B cell (primary cell): ENCODE results near the gene KCNQ2. TPM values are rescaled to one million over a fixed set of nuclear protein-coding genes. Genes with fewer than 3 reads are reported as not detected.

ENCODE experiments used
- ATAC-seq: fragments of 200-7000 bp; cut with Tn5 transposase; one replicate; pipeline ENCODE4 v1.10.0; 2021; ENCODE audit warnings: low read depth, mild to moderate bottlenecking, moderate number of reproducible peaks, moderate library complexity
- CTCF ChIA-PET: fragments of 350-600 bp; sonication (Branson Sonifier 250); formaldehyde crosslinking; loops from one replicate; lab custom pipeline; 2021; ENCODE audit warnings: antibody characterized with exemption, inconsistent platforms; lab: Charles Lee
- POLR2A ChIA-PET: fragments of 350-600 bp; sonication (Branson Sonifier 250); formaldehyde crosslinking; loops from one replicate; lab custom pipeline; 2021; ENCODE audit warnings: antibody characterized with exemption; lab: Charles Lee
- DNase-seq: peaks from one replicate; pipeline ENCODE4 v3.0.0; 2013
- H2AFZ ChIP-seq: 2 replicates; pipeline ENCODE4 v1.6.1; 2012; ENCODE audit warnings: mild to moderate bottlenecking, low read depth, low read length; ENCODE audit not compliant: insufficient read depth, poor library complexity, severe bottlenecking
- H3K27ac ChIP-seq, 2 donors: 1 replicate in 1 of 2; 2 replicates in 1 of 2; pipeline ENCODE4 v1.5.1; 2012 to 2013; ENCODE audit warnings: low read length in 2 of 2, mild to moderate bottlenecking in 2 of 2, moderate library complexity in 1 of 2
- H3K27me3 ChIP-seq, 4 experiments: fragments of 200-600 bp in 1 of 4; sonication (generic) in 1 of 4; replicated peaks in 1 of 4; 1 replicate in 2 of 4; 2 replicates in 2 of 4; pipeline versions ENCODE4 v1.6.1 to v1.7.0; 2013 to 2016; ENCODE audit warnings: low read length in 3 of 4, mild to moderate bottlenecking in 2 of 4, mixed read lengths in 1 of 4, moderate library complexity in 1 of 4; ENCODE audit not compliant: insufficient read depth in 4 of 4, control insufficient read depth in 3 of 4; ENCODE audit errors: control extremely low read depth in 1 of 4
- H3K36me3 ChIP-seq, 2 experiments: replicated peaks in 1 of 2; 1 replicate in 1 of 2; 2 replicates in 1 of 2; pipeline versions ENCODE4 v1.6.1 to v1.7.1; 2013; ENCODE audit warnings: low read length in 1 of 2; ENCODE audit not compliant: insufficient read depth in 2 of 2, control insufficient read depth in 1 of 2; ENCODE audit errors: control extremely low read depth in 1 of 2, extremely low read depth in 1 of 2
- H3K4me1 ChIP-seq, 2 donors: fragments of 200-600 bp in 1 of 2; sonication (generic) in 1 of 2; 1 replicate in 1 of 2; 2 replicates in 1 of 2; pipeline versions ENCODE4 v1.5.1 to v1.6.1; 2013 to 2017; ENCODE audit warnings: low read length in 2 of 2; ENCODE audit not compliant: control insufficient read depth in 2 of 2, insufficient read depth in 2 of 2
- H3K4me2 ChIP-seq: replicated peaks from 2 replicates; pipeline ENCODE3; 2012; ENCODE audit warnings: mild to moderate bottlenecking, low read depth, low read length; ENCODE audit not compliant: poor library complexity, severe bottlenecking
- H3K4me3 ChIP-seq, 5 experiments: fragments of 200-600 bp in 1 of 5; sonication (generic) in 1 of 5; 1 replicate in 3 of 5; 2 replicates in 2 of 5; pipeline versions ENCODE4 v1.5.1 to v1.7.0; 2011 to 2016; ENCODE audit warnings: low read length in 4 of 5, mild to moderate bottlenecking in 4 of 5, low read depth in 2 of 5, control low read depth in 1 of 5, moderate library complexity in 1 of 5; ENCODE audit not compliant: insufficient read depth in 1 of 5; ENCODE audit errors: control extremely low read depth in 1 of 5, extremely low read depth in 1 of 5
- H3K79me2 ChIP-seq: fragments of 200-600 bp; sonication (generic); one replicate; pipeline ENCODE4 v1.6.0; 2016; ENCODE audit warnings: low read length; ENCODE audit not compliant: control insufficient read depth, insufficient read depth
- H3K9ac ChIP-seq: fragments of 200-600 bp; sonication (generic); 2 replicates; pipeline ENCODE4 v1.6.1; 2017; ENCODE audit warnings: mild to moderate bottlenecking, low read length, moderate library complexity
- H3K9me3 ChIP-seq, 3 donors: one replicate each; pipeline versions ENCODE4 v1.6.1 to v1.7.1; 2013; ENCODE audit warnings: low read length in 2 of 3; ENCODE audit not compliant: control insufficient read depth in 2 of 3, insufficient read depth in 1 of 3; ENCODE audit errors: control extremely low read depth in 1 of 3
- H4K20me1 ChIP-seq: 2 replicates; pipeline ENCODE4 v1.6.0; 2012; ENCODE audit warnings: mild to moderate bottlenecking, low read length; ENCODE audit not compliant: insufficient read depth, control insufficient read depth, poor library complexity, severe bottlenecking
- H3K27ac Mint-ChIP-seq: one replicate; pipeline ENCODE4 v1.8.0; 2021; ENCODE audit warnings: mixed read lengths
- H3K27me3 Mint-ChIP-seq: one replicate; pipeline ENCODE4 v1.8.0; 2021; ENCODE audit warnings: mixed read lengths
- H3K4me1 Mint-ChIP-seq: one replicate; pipeline ENCODE4 v1.8.0; 2021; ENCODE audit warnings: mixed read lengths
- H3K4me3 Mint-ChIP-seq: one replicate; pipeline ENCODE4 v1.8.0; 2021; ENCODE audit warnings: mixed read lengths
- H3K9me3 Mint-ChIP-seq: one replicate; pipeline ENCODE4 v1.8.0; 2022; ENCODE audit warnings: mixed read lengths; ENCODE audit not compliant: insufficient read depth
- EZH2 ChIP-seq: IDR thresholded peaks from 2 replicates; pipeline ENCODE4 v1.6.1; 2012; ENCODE audit warnings: borderline replicate concordance, low read depth, mild to moderate bottlenecking, moderate library complexity, low read length; ENCODE audit not compliant: insufficient read depth, poor library complexity, severe bottlenecking
- WGBS: methylation state at CpG from one replicate; pipeline ENCODE4 v1.1.5; 2013; ENCODE audit warnings: missing lambda C conversion rate; ENCODE audit not compliant: insufficient coverage; 5-methylcytosine and 5-hydroxymethylcytosine counted together
- intact Hi-C: fragments of 100-400 bp; cut with micrococcal nuclease; formaldehyde crosslinking; loops from one replicate; pipeline ENCODE4 v1.10.0; 2022
- polyA plus RNA-seq: library from polyadenylated mRNA; depleted of rRNA; stranded (reverse); fragments of >200 nt; gene quantifications from 2 replicates; pipeline ENCODE4 v1.2.3, GENCODE V29; 2012
- total RNA-seq, 2 donors: library from RNA; stranded (reverse); fragments of 120-200 nt in 1 of 2; gene quantifications; 1 replicate in 1 of 2; 2 replicates in 1 of 2; pipeline versions ENCODE4 v1.2.3 to v1.2.4, GENCODE V29; 2013 to 2022
- TF ChIP-seq, protein P1 (sequence below): fragments of 200-600 bp; IDR thresholded peaks from one replicate; pipeline ENCODE4 v1.8.0; 2022; ENCODE audit warnings: antibody characterized with exemption, mild to moderate bottlenecking

The KCNQ2 gene
- total and polyA plus RNA-seq, 2 donors (not counting 1 experiment from before 2014, with no cell fraction given) = 0.12 TPM; not detected in 1

DNA sequence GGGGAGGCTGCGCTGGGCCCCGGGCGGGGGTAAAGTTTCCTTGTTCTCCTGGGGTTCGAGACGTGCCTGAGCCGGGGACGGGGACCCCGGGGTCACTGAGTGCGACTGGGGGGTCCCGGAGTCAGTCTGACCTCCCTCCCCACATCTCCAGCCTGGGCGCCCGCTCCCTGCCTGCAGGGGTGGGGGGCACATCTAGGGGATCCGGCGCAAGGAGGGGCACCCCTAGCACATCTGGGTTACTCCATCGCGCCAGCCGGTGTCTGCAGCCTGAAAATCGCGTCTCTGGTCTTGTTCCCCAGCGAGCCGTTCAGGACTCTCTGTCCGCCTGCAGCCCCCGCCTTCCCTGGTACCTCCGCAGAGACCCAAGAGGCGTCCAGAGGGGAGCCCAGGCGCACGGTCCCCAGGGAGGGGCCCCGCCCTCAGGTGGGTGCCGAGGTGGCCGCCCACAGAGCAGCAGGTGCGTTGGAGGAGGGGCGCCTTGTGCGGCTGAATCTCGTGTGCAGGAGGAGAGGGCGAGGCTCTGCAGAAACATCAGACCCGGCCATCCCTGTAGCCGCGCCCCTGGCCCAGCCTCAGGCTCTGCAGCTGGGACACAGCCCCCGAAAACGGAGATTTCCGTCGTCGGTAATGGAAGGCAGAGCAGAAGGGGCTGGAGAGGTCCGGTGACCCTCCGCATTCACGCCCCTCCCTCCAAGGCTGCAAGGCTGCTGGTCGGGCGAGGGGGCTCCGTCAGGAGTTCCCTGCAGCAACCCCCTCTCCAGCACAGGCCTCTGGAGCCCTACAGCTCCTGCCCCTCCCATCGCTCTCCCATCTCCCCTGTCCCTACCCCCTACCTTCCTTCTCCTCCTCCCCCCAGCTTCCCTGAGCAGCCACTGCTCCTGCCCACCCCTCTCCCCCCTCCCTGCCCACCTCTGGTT lies 110.7 kb downstream of the KCNQ2 start:
- no peak overlapping the region for H3K4me3 ChIP-seq
- 9% methylated on average over 44 of the region's 50 CpGs for WGBS
- intact Hi-C loops = no loop called here
- H3K4me2 ChIP-seq = no peak overlapping the region
- ATAC-seq (no peak), DNase-seq (no peak)
- Mint-ChIP-seq H3K4me1 (peaks cover 4% of the 10 kb centered on the region), H3K27me3 (peaks cover 17% of the 10 kb centered on the region), H3K9me3 (no peaks in the 10 kb centered on the region), H3K4me3 (no peak overlapping the region), H3K27ac (no peak overlapping the region)
- H2AFZ ChIP-seq = no peak overlapping the region
- peaks cover 0 to 45% (median 7%) of the 10 kb centered on the region in 4 experiments for H3K27me3 ChIP-seq
- peaks cover 0 to 19% (median 0%) of the 10 kb centered on the region in 3 donors for H3K9me3 ChIP-seq
- TF ChIP-seq, protein P1, sequence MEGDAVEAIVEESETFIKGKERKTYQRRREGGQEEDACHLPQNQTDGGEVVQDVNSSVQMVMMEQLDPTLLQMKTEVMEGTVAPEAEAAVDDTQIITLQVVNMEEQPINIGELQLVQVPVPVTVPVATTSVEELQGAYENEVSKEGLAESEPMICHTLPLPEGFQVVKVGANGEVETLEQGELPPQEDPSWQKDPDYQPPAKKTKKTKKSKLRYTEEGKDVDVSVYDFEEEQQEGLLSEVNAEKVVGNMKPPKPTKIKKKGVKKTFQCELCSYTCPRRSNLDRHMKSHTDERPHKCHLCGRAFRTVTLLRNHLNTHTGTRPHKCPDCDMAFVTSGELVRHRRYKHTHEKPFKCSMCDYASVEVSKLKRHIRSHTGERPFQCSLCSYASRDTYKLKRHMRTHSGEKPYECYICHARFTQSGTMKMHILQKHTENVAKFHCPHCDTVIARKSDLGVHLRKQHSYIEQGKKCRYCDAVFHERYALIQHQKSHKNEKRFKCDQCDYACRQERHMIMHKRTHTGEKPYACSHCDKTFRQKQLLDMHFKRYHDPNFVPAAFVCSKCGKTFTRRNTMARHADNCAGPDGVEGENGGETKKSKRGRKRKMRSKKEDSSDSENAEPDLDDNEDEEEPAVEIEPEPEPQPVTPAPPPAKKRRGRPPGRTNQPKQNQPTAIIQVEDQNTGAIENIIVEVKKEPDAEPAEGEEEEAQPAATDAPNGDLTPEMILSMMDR = no peak
- TF ChIP-seq EZH2 = no peak
- H3K79me2 ChIP-seq = no peaks in the 10 kb centered on the region
- peaks cover 0 to 9% of the 10 kb centered on the region in 2 donors for H3K4me1 ChIP-seq
- H3K9ac ChIP-seq = no peak overlapping the region
- CTCF ChIA-PET = no interaction called here
- H3K27ac ChIP-seq = no peak overlapping the region
- H4K20me1 ChIP-seq = no peaks in the 10 kb centered on the region
- no peaks in the 10 kb centered on the region for H3K36me3 ChIP-seq
- POLR2A ChIA-PET = no interaction called here
